Endothelial cell of umbilical vein (primary cell): ENCODE results near the gene FANCL. TPM values are rescaled to one million over a fixed set of nuclear protein-coding genes. Genes with fewer than 3 reads are reported as not detected.
"Not testable (repeated sequence)": the region's sequence is repeated elsewhere in the genome, so short reads cannot be mapped to it uniquely, and the experiment has no call there.

Experiments used
- BruUV-seq: library from RNA; stranded (reverse); fragments of 400-500 nt; replicated peaks from 2 replicates; lab custom pipeline; 2021; lab: Mats Ljungman, UMichigan
- CTCF ChIA-PET: fragments of 300-600, 350-600 bp; sonication (Branson Sonifier 250); formaldehyde crosslinking; loops from one replicate; lab custom pipeline; 2021; ENCODE audit warnings: antibody characterized with exemption, inconsistent platforms; lab: Charles Lee
- POLR2A ChIA-PET: fragments of 300-600, 350-600 bp; sonication (Branson Sonifier 250); formaldehyde crosslinking; loops from one replicate; lab custom pipeline; 2021; ENCODE audit warnings: antibody characterized with exemption, inconsistent platforms; lab: Charles Lee
- DNase-seq: peaks from one replicate; pipeline ENCODE4 v3.0.0-alpha.2; 2011; ENCODE audit warnings: low read depth, low spot score
- FAIRE-seq: peaks from 2 replicates; lab custom pipeline; 2011; peaks lifted over from hg19 to GRCh38; lab: Jason Lieb, UNC
- H2AFZ ChIP-seq: 2 replicates; pipeline ENCODE4 v1.6.0; 2012; ENCODE audit warnings: low read depth, low read length, control low read depth, inconsistent platforms
- H3K27ac ChIP-seq: 2 replicates; pipeline ENCODE4 v1.5.1; 2011; ENCODE audit warnings: low read depth, mild to moderate bottlenecking, control low read depth, low read length, moderate library complexity; ENCODE audit not compliant: insufficient read depth
- H3K27me3 ChIP-seq, 2 experiments: 2 replicates each; pipeline versions ENCODE4 v1.6.0 to v1.6.1; 2011; ENCODE audit warnings: low read length in 2 of 2, mixed read lengths in 1 of 2; ENCODE audit not compliant: control insufficient read depth in 2 of 2, insufficient read depth in 2 of 2
- H3K36me3 ChIP-seq, 2 experiments: 2 replicates in 1 of 2; 3 replicates in 1 of 2; pipeline ENCODE4 v1.5.1; 2011; ENCODE audit warnings: low read length in 2 of 2, mild to moderate bottlenecking in 1 of 2, moderate library complexity in 1 of 2; ENCODE audit not compliant: control insufficient read depth in 2 of 2, insufficient read depth in 2 of 2; ENCODE audit errors: extremely low read depth in 1 of 2
- H3K4me1 ChIP-seq: 3 replicates; pipeline ENCODE4 v1.5.1; 2011; ENCODE audit warnings: mild to moderate bottlenecking, low read length; ENCODE audit not compliant: control insufficient read depth, insufficient read depth; ENCODE audit errors: extremely low read depth
- H3K4me2 ChIP-seq: 2 replicates; pipeline ENCODE4 v1.6.1; 2011; ENCODE audit warnings: low read length, control low read depth, mixed read lengths; ENCODE audit not compliant: insufficient read depth
- H3K4me3 ChIP-seq, 3 experiments: fragments of 200-600 bp in 1 of 3; sonication (generic), shearing (Covaris generic) in 1 of 3; replicated peaks in 1 of 3; 2 replicates each; pipeline ENCODE4 v1.5.1; 2011 to 2016; ENCODE audit warnings: control low read depth in 3 of 3, low read length in 3 of 3, mild to moderate bottlenecking in 2 of 3, inconsistent platforms in 1 of 3, low read depth in 1 of 3, moderate library complexity in 1 of 3; ENCODE audit not compliant: insufficient read depth in 1 of 3
- H3K79me2 ChIP-seq: 2 replicates; pipeline ENCODE4 v1.6.0; 2012; ENCODE audit warnings: low read length, inconsistent platforms; ENCODE audit not compliant: control insufficient read depth, insufficient read depth
- H3K9ac ChIP-seq: replicated peaks from 2 replicates; pipeline ENCODE3; 2011; ENCODE audit warnings: low read length, control low read depth; ENCODE audit not compliant: insufficient read depth; ENCODE audit errors: extremely low read depth
- H3K9me1 ChIP-seq: replicated peaks from 3 replicates; pipeline ENCODE4 v1.6.0; 2011; ENCODE audit warnings: mild to moderate bottlenecking, low read length; ENCODE audit not compliant: control insufficient read depth, insufficient read depth; ENCODE audit errors: extremely low read depth
- H3K9me3 ChIP-seq: replicated peaks from 2 replicates; pipeline ENCODE4 v1.5.1; 2012; ENCODE audit warnings: low read length, inconsistent platforms; ENCODE audit not compliant: control insufficient read depth, insufficient read depth
- H4K20me1 ChIP-seq: replicated peaks from 2 replicates; pipeline ENCODE3; 2011; ENCODE audit warnings: mild to moderate bottlenecking, low read length; ENCODE audit not compliant: control insufficient read depth, insufficient read depth; ENCODE audit errors: extremely low read depth
- dilution Hi-C: fragments of 300-500 bp; cut with MboI; formaldehyde crosslinking; loops from one replicate; pipeline ENCODE4 v1.15.0; 2019; ENCODE audit warnings: low sequenced_read_pairs; ENCODE audit not compliant: extremely low pct_ligation_motif_present
- intact Hi-C: fragments of 100-400 bp; cut with micrococcal nuclease; formaldehyde crosslinking; loops from one replicate; pipeline ENCODE4 v1.10.0; 2022
- polyA plus RNA-seq, 4 experiments: library from polyadenylated mRNA; depleted of rRNA in 3 of 4; stranded (reverse) in 3 of 4; unstranded in 1 of 4; fragments of >200 nt; gene quantifications; 2 replicates each; pipeline versions ENCODE4 v1.2.1 to v1.2.3, GENCODE V29; 2011 to 2012; ENCODE audit warnings: missing spikeins in 1 of 4
- total RNA-seq: library from RNA; stranded (reverse); gene quantifications from 2 replicates; pipeline ENCODE4 v1.2.3, GENCODE V29; 2021

FANCL gene
- total and polyA plus RNA-seq, 2 donors (not counting 3 experiments of a cell fraction or from before 2014, with no cell fraction given), result 10.3 to 15.8 TPM

DNA sequence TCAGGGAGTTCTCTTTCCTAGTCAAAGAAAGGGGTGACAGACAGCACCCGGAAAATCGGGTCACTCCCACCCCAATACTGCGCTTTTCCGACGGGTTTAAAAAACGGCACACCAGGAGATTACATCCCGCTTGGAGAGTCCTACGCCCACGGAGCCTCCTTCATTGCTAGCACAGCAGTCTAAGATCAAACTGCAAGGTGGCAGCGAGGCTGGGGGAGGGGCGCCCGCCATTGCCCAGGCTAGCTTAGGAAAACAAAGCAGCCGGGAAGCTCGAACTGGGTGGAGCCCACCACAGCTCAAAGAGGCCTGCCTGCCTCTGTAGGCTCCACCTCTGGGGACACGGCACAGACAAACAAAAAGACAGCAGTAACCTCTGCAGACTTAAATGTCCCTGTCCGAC is 69.3 kb downstream of the FANCL start:
- FAIRE-seq, H3K36me3 ChIP-seq, H4K20me1 ChIP-seq, intact Hi-C loops, BruUV-seq, H3K9ac ChIP-seq, H3K9me3 ChIP-seq, H3K4me3 ChIP-seq, H2AFZ ChIP-seq, POLR2A ChIA-PET, CTCF ChIA-PET, H3K27ac ChIP-seq, H3K4me2 ChIP-seq, H3K9me1 ChIP-seq, dilution Hi-C loops, DNase-seq, H3K27me3 ChIP-seq, H3K79me2 ChIP-seq, H3K4me1 ChIP-seq: not testable (repeated sequence)

GRCh38 chr2:58170334-58170933 is 70.7 kb downstream of the FANCL start:
- CTCF ChIA-PET, H3K9me3 ChIP-seq, H3K9ac ChIP-seq, H3K4me1 ChIP-seq, POLR2A ChIA-PET, dilution Hi-C loops, DNase-seq, H3K36me3 ChIP-seq, intact Hi-C loops, H4K20me1 ChIP-seq, H3K27ac ChIP-seq, H3K9me1 ChIP-seq, H3K79me2 ChIP-seq, FAIRE-seq, H2AFZ ChIP-seq, H3K27me3 ChIP-seq, BruUV-seq, H3K4me3 ChIP-seq, H3K4me2 ChIP-seq: not testable (repeated sequence)

DNA sequence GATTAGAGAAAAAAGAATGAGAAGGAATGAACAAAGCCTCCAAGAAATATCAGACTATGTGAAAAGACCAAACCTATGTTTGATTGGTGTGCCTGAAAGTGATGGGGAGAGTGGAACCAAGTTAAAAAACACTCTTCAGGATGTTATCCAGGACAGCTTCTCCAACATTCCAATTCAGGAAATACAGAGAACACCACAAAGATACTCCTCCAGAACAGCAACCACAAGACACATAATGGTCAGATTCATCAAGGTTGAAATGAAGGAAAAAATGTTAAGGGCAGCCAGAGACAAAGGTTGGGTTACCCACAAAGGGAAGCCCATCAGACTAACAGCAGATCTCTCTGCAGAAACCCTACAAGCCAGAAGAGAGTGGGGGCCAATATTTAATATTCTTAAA is 71.3 kb downstream of the FANCL start:
- H3K4me3 ChIP-seq, DNase-seq, H3K79me2 ChIP-seq, FAIRE-seq, H3K4me1 ChIP-seq, BruUV-seq, H3K9me1 ChIP-seq, intact Hi-C loops, H2AFZ ChIP-seq, dilution Hi-C loops, H3K4me2 ChIP-seq, H3K9me3 ChIP-seq, POLR2A ChIA-PET, H3K9ac ChIP-seq, H3K36me3 ChIP-seq, H3K27me3 ChIP-seq, H3K27ac ChIP-seq, H4K20me1 ChIP-seq: not testable (repeated sequence)
- CTCF ChIA-PET, result interaction anchor here (1.5 kb wide), 1 partner anchor 12 kb away, joined by 3 read pairs; no protein-coding TSS in a partner anchor

- CTCF ChIA-PET, result interaction anchor here (1.0 to 1.2 kb wide), 5 partner anchors 10 to 280 kb away, joined by 3 read pairs; no protein-coding TSS in a partner anchor
- POLR2A ChIA-PET, FAIRE-seq: not testable (repeated sequence)
These were observed 73.0 kb downstream of the FANCL start for GRCh38 chr2:58168130-58168529.

More at GRCh38 chr2:58168130-58168529, 73.0 kb downstream of the FANCL start:
- dilution Hi-C loops, BruUV-seq, H3K27me3 ChIP-seq, H2AFZ ChIP-seq, intact Hi-C loops, H3K9ac ChIP-seq, H3K27ac ChIP-seq, H3K36me3 ChIP-seq, H3K4me3 ChIP-seq, H3K4me2 ChIP-seq, H3K4me1 ChIP-seq, H3K9me1 ChIP-seq, H3K9me3 ChIP-seq, H4K20me1 ChIP-seq, DNase-seq, H3K79me2 ChIP-seq: not testable (repeated sequence)
